H1 (cell line): Measurements from ENCODE around the gene ANKS1B. TPM values are rescaled to one million over a fixed set of nuclear protein-coding genes. Genes with fewer than 3 reads are reported as not detected.

Experiments used
- SRF ChIP-seq: IDR thresholded peaks from 2 replicates; pipeline ENCODE4 v1.6.1; 2011; ENCODE audit warnings: mild to moderate bottlenecking, low read depth, low read length, moderate library complexity
- polyA plus RNA-seq, 7 experiments: library from polyadenylated mRNA; depleted of rRNA in 3 of 7; stranded (reverse) in 5 of 7; unstranded in 2 of 7; fragments of >200 nt in 5 of 7; fragments of 200-250 nt in 2 of 7; gene quantifications; 1 replicate in 5 of 7; 2 replicates in 1 of 7; 4 replicates in 1 of 7; pipeline versions ENCODE4 v1.2.1 to v1.2.3, GENCODE V29; 2011 to 2013; ENCODE audit warnings: missing spikeins in 2 of 7, mixed read lengths in 2 of 7
- total RNA-seq: library from RNA; stranded (reverse); fragmentation: NEBNext Ultra II Directional; extraction: Animal tissue kit (Norgen Biotek cat#: 25700); gene quantifications from 2 replicates; pipeline ENCODE4 v1.2.1, GENCODE V29; 2021
- TF ChIP-seq, protein P1 (sequence below): fragments of 300-600 bp; sonication (generic); IDR thresholded peaks from 2 replicates; pipeline ENCODE4 v1.7.1; 2012; ENCODE audit warnings: low read length, moderate library complexity, mild to moderate bottlenecking, inconsistent platforms; ENCODE audit not compliant: insufficient replicate concordance

ANKS1B gene
- total and polyA plus RNA-seq, 2 of the 8 experiments (the other 6 are each of a cell fraction or from before 2014, with no cell fraction given), result 2.7 to 6.1 TPM

DNA sequence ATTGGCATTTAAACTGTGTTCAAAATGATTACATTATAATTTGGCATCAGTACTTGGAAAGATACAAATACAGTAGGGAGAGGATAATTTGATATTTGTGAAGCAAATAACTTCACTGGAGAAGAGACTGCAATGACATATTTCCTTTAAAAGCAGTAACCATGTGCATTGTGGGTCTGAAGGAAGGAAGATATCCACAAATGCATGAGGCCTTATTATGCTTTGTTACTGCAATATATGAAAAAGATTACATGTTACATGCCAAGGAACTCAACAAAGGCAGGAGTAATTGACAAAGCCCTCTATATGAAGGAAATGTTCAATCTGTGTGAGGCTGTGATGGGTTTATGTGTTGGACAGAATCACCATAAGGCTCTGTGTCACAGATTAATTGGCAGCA, 948.2 kb downstream of the ANKS1B start (continued):
- TF ChIP-seq, protein P1, sequence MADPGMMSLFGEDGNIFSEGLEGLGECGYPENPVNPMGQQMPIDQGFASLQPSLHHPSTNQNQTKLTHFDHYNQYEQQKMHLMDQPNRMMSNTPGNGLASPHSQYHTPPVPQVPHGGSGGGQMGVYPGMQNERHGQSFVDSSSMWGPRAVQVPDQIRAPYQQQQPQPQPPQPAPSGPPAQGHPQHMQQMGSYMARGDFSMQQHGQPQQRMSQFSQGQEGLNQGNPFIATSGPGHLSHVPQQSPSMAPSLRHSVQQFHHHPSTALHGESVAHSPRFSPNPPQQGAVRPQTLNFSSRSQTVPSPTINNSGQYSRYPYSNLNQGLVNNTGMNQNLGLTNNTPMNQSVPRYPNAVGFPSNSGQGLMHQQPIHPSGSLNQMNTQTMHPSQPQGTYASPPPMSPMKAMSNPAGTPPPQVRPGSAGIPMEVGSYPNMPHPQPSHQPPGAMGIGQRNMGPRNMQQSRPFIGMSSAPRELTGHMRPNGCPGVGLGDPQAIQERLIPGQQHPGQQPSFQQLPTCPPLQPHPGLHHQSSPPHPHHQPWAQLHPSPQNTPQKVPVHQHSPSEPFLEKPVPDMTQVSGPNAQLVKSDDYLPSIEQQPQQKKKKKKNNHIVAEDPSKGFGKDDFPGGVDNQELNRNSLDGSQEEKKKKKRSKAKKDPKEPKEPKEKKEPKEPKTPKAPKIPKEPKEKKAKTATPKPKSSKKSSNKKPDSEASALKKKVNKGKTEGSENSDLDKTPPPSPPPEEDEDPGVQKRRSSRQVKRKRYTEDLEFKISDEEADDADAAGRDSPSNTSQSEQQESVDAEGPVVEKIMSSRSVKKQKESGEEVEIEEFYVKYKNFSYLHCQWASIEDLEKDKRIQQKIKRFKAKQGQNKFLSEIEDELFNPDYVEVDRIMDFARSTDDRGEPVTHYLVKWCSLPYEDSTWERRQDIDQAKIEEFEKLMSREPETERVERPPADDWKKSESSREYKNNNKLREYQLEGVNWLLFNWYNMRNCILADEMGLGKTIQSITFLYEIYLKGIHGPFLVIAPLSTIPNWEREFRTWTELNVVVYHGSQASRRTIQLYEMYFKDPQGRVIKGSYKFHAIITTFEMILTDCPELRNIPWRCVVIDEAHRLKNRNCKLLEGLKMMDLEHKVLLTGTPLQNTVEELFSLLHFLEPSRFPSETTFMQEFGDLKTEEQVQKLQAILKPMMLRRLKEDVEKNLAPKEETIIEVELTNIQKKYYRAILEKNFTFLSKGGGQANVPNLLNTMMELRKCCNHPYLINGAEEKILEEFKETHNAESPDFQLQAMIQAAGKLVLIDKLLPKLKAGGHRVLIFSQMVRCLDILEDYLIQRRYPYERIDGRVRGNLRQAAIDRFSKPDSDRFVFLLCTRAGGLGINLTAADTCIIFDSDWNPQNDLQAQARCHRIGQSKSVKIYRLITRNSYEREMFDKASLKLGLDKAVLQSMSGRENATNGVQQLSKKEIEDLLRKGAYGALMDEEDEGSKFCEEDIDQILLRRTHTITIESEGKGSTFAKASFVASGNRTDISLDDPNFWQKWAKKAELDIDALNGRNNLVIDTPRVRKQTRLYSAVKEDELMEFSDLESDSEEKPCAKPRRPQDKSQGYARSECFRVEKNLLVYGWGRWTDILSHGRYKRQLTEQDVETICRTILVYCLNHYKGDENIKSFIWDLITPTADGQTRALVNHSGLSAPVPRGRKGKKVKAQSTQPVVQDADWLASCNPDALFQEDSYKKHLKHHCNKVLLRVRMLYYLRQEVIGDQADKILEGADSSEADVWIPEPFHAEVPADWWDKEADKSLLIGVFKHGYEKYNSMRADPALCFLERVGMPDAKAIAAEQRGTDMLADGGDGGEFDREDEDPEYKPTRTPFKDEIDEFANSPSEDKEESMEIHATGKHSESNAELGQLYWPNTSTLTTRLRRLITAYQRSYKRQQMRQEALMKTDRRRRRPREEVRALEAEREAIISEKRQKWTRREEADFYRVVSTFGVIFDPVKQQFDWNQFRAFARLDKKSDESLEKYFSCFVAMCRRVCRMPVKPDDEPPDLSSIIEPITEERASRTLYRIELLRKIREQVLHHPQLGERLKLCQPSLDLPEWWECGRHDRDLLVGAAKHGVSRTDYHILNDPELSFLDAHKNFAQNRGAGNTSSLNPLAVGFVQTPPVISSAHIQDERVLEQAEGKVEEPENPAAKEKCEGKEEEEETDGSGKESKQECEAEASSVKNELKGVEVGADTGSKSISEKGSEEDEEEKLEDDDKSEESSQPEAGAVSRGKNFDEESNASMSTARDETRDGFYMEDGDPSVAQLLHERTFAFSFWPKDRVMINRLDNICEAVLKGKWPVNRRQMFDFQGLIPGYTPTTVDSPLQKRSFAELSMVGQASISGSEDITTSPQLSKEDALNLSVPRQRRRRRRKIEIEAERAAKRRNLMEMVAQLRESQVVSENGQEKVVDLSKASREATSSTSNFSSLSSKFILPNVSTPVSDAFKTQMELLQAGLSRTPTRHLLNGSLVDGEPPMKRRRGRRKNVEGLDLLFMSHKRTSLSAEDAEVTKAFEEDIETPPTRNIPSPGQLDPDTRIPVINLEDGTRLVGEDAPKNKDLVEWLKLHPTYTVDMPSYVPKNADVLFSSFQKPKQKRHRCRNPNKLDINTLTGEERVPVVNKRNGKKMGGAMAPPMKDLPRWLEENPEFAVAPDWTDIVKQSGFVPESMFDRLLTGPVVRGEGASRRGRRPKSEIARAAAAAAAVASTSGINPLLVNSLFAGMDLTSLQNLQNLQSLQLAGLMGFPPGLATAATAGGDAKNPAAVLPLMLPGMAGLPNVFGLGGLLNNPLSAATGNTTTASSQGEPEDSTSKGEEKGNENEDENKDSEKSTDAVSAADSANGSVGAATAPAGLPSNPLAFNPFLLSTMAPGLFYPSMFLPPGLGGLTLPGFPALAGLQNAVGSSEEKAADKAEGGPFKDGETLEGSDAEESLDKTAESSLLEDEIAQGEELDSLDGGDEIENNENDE, result no peak
- TF ChIP-seq SRF, result no peak
- TF ChIP-seq, all 59 proteins: peak for 0
